WTC11 (cell line): ENCODE results near the gene POU3F4. TPM values are rescaled to one million over a fixed set of nuclear protein-coding genes. Genes with fewer than 3 reads are reported as not detected.

Source experiments
- ATAC-seq: fragments of 200-7000 bp; cut with Tn5 transposase; 2 replicates; pipeline ENCODE4 v1.10.0; 2021; ENCODE audit warnings: mild to moderate bottlenecking, moderate library complexity
- CTCF ChIA-PET: fragments of 300-600 bp; sonication (Branson Sonifier 250); formaldehyde crosslinking; loops from one replicate; lab custom pipeline; 2021; ENCODE audit warnings: antibody characterized with exemption; lab: Charles Lee
- POLR2A ChIA-PET: fragments of 350-600 bp; sonication (Branson Sonifier 250); formaldehyde crosslinking; loops from one replicate; lab custom pipeline; 2021; ENCODE audit warnings: antibody characterized with exemption; lab: Charles Lee
- DNase-seq: peaks from one replicate; pipeline ENCODE4 v3.0.0; 2021; ENCODE audit warnings: low spot score
- H3K27ac Mint-ChIP-seq: 2 replicates; pipeline ENCODE4 v1.8.0; 2021; ENCODE audit warnings: mixed read lengths
- H3K27me3 Mint-ChIP-seq: 2 replicates; pipeline ENCODE4 v1.8.0; 2021; ENCODE audit warnings: low read depth, mild to moderate bottlenecking, moderate library complexity, mixed read lengths
- H3K36me3 Mint-ChIP-seq: 2 replicates; pipeline ENCODE4 v1.8.0; 2021; ENCODE audit warnings: mixed read lengths
- H3K4me1 Mint-ChIP-seq: 2 replicates; pipeline ENCODE4 v1.8.0; 2022; ENCODE audit warnings: mixed read lengths
- H3K4me3 Mint-ChIP-seq: 2 replicates; pipeline ENCODE4 v1.8.0; 2021; ENCODE audit warnings: mild to moderate bottlenecking, moderate library complexity, mixed read lengths
- H3K9me3 Mint-ChIP-seq: 2 replicates; pipeline ENCODE4 v1.8.0; 2021; ENCODE audit warnings: mixed read lengths
- AR ChIP-seq: fragments of 250-450 bp; sonication (Bioruptor Pico); IDR thresholded peaks from 2 replicates; pipeline ENCODE4 v1.9.0; 2021; ENCODE audit warnings: mild to moderate bottlenecking
- ATF2 ChIP-seq: sonication (generic); formaldehyde crosslinking; IDR thresholded peaks from 2 replicates; pipeline ENCODE4 v1.8.1; 2022; ENCODE audit warnings: low read depth, missing genetic modification reagents, borderline replicate concordance
- EMX1 ChIP-seq: fragments of 250-450 bp; sonication (Bioruptor Pico); IDR thresholded peaks from 2 replicates; pipeline ENCODE4 v1.8.0; 2021; ENCODE audit warnings: mild to moderate bottlenecking
- ERG ChIP-seq: fragments of 250-450 bp; sonication (Bioruptor Pico); IDR thresholded peaks from 2 replicates; pipeline ENCODE4 v1.8.0; 2021; ENCODE audit warnings: mild to moderate bottlenecking
- GTF2I ChIP-seq: fragments of 250-450 bp; sonication (Bioruptor Pico); conservative IDR thresholded peaks from 2 replicates; pipeline ENCODE4 v1.4.0; 2021; ENCODE audit warnings: mild to moderate bottlenecking
- MLX ChIP-seq: sonication (generic); formaldehyde crosslinking; IDR thresholded peaks from 2 replicates; pipeline ENCODE4 v1.8.1; 2023; ENCODE audit warnings: mild to moderate bottlenecking, missing genetic modification reagents, moderate library complexity
- MYBL2 ChIP-seq: sonication (generic); formaldehyde crosslinking; IDR thresholded peaks from 2 replicates; pipeline ENCODE4 v1.8.1; 2023; ENCODE audit warnings: mild to moderate bottlenecking, moderate library complexity, missing genetic modification reagents
- NR3C1 ChIP-seq: sonication (generic); formaldehyde crosslinking; conservative IDR thresholded peaks from 2 replicates; pipeline ENCODE4 v1.8.1; 2023; ENCODE audit warnings: low read depth, mild to moderate bottlenecking, missing genetic modification reagents
- PREB ChIP-seq: sonication (generic); formaldehyde crosslinking; IDR thresholded peaks from 2 replicates; pipeline ENCODE4 v1.8.1; 2022; ENCODE audit warnings: mild to moderate bottlenecking, missing genetic modification reagents, moderate library complexity, borderline replicate concordance
- SOX15 ChIP-seq: fragments of 250-450 bp; sonication (Bioruptor Pico); IDR thresholded peaks from 2 replicates; pipeline ENCODE4 v1.9.0; 2021; ENCODE audit warnings: mild to moderate bottlenecking
- ZNF138 ChIP-seq: sonication (generic); formaldehyde crosslinking; conservative IDR thresholded peaks from 2 replicates; pipeline ENCODE4 v1.8.1; 2022; ENCODE audit warnings: mild to moderate bottlenecking, moderate library complexity, missing genetic modification reagents
- ZNF396 ChIP-seq: fragments of 250-450 bp; sonication (Bioruptor Pico); IDR thresholded peaks from 2 replicates; pipeline ENCODE4 v1.8.0; 2021; ENCODE audit warnings: mild to moderate bottlenecking, moderate library complexity, borderline replicate concordance
- ZNF425 ChIP-seq: fragments of 250-450 bp; sonication (Bioruptor Pico); conservative IDR thresholded peaks from 2 replicates; pipeline ENCODE4 v1.9.0; 2021; ENCODE audit warnings: mild to moderate bottlenecking
- ZNF512 ChIP-seq: sonication (generic); formaldehyde crosslinking; IDR thresholded peaks from 2 replicates; pipeline ENCODE4 v1.8.1; 2022; ENCODE audit warnings: missing genetic modification reagents, borderline replicate concordance
- total RNA-seq: library from RNA; stranded (reverse); gene quantifications from 3 replicates; pipeline ENCODE4 v1.2.3, GENCODE V29; 2021

POU3F4 gene
- total RNA-seq, 1 experiment from 2014 or later = 3.6 TPM

- Mint-ChIP-seq H3K4me3 (peak overlapping the region; percentile 78), H3K4me1 (peaks cover 59% of the 10 kb centered on the region), H3K36me3 (no peaks in the 10 kb centered on the region), H3K9me3 (no peaks in the 10 kb centered on the region), H3K27ac (no peak overlapping the region; the same call in 1 of the 2 replicates), H3K27me3 (peaks cover 67% of the 10 kb centered on the region)
- ChIA-PET POLR2A (no interaction called here), CTCF (interaction anchor here (1.2 to 3.0 kb wide), 3 partner anchors 39 to 127 kb away, joined by 3 to 11 read pairs (median 5); no protein-coding TSS in a partner anchor)
- no peak for DNase-seq
- no peak for TF ChIP-seq ATF2
- no peak for TF ChIP-seq MYBL2 (CRISPR knock-in tag)
- no peak for TF ChIP-seq EMX1 (CRISPR knock-in tag)
- TF ChIP-seq GTF2I = no peak
- TF ChIP-seq NR3C1 (CRISPR knock-in tag) = no peak
- no peak for TF ChIP-seq ERG (CRISPR knock-in tag)
- no peak for TF ChIP-seq ZNF425 (CRISPR knock-in tag)
- TF ChIP-seq AR (CRISPR knock-in tag) = no peak
- no peak for TF ChIP-seq ZNF138
- ATAC-seq = peak; percentile 3; the same call in 1 of the 2 replicates
Observed at GRCh38 chrX:83508526-83509253, 600 bp downstream of the POU3F4 start.

GRCh38 chrX:83509254-83509801 is 1.2 kb downstream of the POU3F4 start:
- H3K27ac Mint-ChIP-seq = no peak overlapping the region; the same call in 1 of the 2 replicates
- H3K4me1 Mint-ChIP-seq = peaks cover 59% of the 10 kb centered on the region

More at GRCh38 chrX:83509254-83509801, 1.2 kb downstream of the POU3F4 start:
- ATAC-seq = no peak
- Mint-ChIP-seq H3K9me3 (no peaks in the 10 kb centered on the region), H3K4me3 (peak overlapping the region; percentile 78), H3K36me3 (no peaks in the 10 kb centered on the region), H3K27me3 (peaks cover 60% of the 10 kb centered on the region)
- CTCF ChIA-PET = interaction anchor here (2.4 to 3.0 kb wide), 2 partner anchors 8 to 40 kb away, joined by 11 to 13 read pairs; no protein-coding TSS in a partner anchor
- POLR2A ChIA-PET = no interaction called here
- no peak for DNase-seq
- TF ChIP-seq MLX (CRISPR knock-in tag) (no peak), ZNF396 (no peak), ZNF138 (no peak), SOX15 (no peak), ZNF512 (CRISPR knock-in tag) (peak; percentile 96), PREB (no peak)
